ENCODE results near the gene ARPC1A. TPM values are rescaled to one million over a fixed set of nuclear protein-coding genes. Genes with fewer than 3 reads are reported as not detected.
"Not testable (repeated sequence)": the region's sequence is repeated elsewhere in the genome, so short reads cannot be mapped to it uniquely, and the experiment has no call there.

The ARPC1A gene
- total RNA-seq, result 110 TPM

- DNase-seq (ENCODE audit: low spot score), result peak; percentile 94
- ATAC-seq, result peak; percentile 98
- intact Hi-C loops (cut with DNase I), result no loop called here
These were observed at the start of gene ARPC1A for GRCh38 chr7:99325592-99326407. Gene ARPC1A, plus strand, starts transcription at chr7:99325898. Its CDS starts 7,456 bp downstream, at chr7:99333354.

DNA sequence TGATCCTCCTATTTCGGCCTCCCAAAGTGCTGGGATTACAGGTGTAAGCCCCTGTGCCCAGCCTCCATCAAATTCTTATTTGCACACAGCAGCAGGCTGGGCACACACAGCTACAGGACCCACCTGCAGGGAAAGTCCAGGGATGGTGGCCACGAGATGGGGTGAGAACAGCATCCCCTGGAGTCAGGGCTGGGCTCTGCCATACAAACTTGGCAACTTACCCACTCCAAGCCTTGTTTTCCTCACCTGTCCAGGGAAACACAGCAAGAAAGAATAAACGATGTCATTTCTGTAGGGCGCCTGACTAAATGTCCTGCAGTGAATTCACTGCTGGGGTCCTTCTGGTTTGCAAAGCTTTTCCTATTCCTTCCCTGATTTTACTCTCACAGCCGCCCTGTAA is 47.5 kb upstream of the ARPC1A start:
- DNase-seq (ENCODE audit: low spot score) (no peak), ATAC-seq (no peak)
- intact Hi-C loops (cut with DNase I), result no loop called here

DNA sequence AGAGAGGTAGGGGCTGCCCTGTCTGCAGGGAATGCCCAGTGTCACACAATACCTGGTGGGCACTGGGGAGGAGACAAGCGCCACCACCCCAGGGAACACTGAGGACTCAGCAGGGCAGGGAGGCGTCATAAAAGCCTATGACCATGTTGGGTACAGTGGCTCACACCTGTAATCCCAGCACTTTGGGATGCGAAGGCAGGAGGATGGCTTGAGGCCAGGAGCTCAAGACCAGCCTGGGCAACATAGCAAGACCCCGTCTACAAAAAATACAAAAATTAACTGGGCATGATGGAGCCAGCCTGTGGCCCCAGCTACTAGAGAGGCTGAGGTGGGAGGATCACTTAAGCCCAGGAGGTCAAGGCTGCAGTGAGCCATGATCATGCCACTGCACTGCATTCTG is 41.5 kb upstream of the ARPC1A start:
- ATAC-seq; intact Hi-C loops (cut with DNase I); DNase-seq (ENCODE audit: low spot score): not testable (repeated sequence)

- no peak for ATAC-seq
- intact Hi-C loops (cut with DNase I), result no loop called here
These were observed 37.7 kb upstream of the ARPC1A start for GRCh38 chr7:99287779-99288534.

DNA sequence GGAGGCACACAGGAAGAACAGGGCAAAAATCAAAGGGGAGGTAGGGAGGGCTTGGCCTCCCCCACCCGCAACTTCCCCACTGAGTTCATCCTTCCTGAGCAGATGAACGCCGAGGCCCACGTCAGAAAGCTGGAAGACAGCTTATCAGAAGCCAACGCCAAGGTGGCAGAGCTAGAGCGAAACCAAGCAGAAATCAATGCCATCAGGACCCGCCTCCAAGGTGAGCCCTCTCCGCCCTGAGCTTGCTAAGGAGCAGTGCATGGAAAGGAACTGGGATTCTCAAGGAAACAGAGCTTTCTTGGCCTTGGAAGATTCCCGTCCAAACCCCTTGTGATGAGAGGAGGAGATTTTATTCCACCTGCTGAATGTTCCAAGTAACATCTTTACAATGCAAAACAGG is 36.5 kb upstream of the ARPC1A start:
- intact Hi-C loops (cut with DNase I), result no loop called here
- ATAC-seq (no peak), DNase-seq (ENCODE audit: low spot score) (no peak)

More at GRCh38 chr7:99287779-99288534, 37.7 kb upstream of the ARPC1A start:
- DNase-seq (ENCODE audit: low spot score), result no peak

DNA sequence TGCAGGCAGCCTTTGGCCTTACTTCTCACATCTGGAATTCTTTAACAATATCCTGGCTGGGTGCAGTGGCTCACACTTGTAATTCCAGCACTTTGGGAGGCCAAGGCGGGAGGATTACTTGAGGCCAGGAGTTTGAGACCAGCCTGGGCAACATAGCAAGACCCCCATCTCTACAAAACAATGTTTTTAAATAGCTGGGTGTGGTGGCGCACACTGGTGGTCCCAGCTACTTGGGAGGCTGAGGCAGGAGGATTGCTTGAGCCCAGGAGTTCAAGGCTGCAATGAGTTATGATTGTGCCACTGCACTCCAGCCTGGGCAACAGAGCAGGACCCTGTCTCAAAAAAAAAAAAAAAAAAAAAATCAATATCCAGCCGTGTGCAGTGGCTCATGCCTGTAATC is 35.5 kb upstream of the ARPC1A start:
- DNase-seq (ENCODE audit: low spot score); ATAC-seq; intact Hi-C loops (cut with DNase I): not testable (repeated sequence)

- ATAC-seq (no peak), DNase-seq (ENCODE audit: low spot score) (no peak)
- intact Hi-C loops (cut with DNase I), result no loop called here
These were observed 34.6 kb upstream of the ARPC1A start for GRCh38 chr7:99290980-99291607.

DNA sequence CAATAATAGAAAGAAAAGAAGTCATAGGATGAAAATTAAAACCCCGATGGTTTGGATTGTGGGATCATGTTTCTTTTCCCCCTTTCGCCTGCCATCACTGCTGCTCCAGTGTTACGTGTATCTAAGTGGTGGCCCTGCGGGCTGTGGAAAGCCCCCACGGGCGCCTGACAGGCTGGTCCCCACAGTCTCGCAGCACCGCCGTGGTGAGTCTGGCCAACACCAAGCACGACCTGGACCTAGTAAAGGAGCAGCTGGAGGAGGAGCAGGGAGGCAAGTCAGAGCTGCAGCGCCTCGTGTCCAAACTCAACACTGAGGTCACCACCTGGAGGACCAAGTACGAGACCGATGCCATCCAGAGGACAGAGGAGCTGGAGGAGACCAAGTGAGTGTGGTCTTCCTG is 33.6 kb upstream of the ARPC1A start:
- ATAC-seq (no peak), DNase-seq (ENCODE audit: low spot score) (no peak)
- intact Hi-C loops (cut with DNase I), result no loop called here

GRCh38 chr7:99293167-99293566 is 32.5 kb upstream of the ARPC1A start:
- no peak for DNase-seq (ENCODE audit: low spot score)
- intact Hi-C loops (cut with DNase I), result no loop called here
- no peak for ATAC-seq

- DNase-seq (ENCODE audit: low spot score) (no peak), ATAC-seq (no peak)
- intact Hi-C loops (cut with DNase I), result no loop called here
These were observed 32.0 kb upstream of the ARPC1A start for GRCh38 chr7:99293650-99294049.

- intact Hi-C loops (cut with DNase I), result no loop called here
- ATAC-seq, result no peak
- no peak for DNase-seq (ENCODE audit: low spot score)
These were observed 29.2 kb upstream of the ARPC1A start for GRCh38 chr7:99296471-99296870.

- ATAC-seq, result no peak
- DNase-seq (ENCODE audit: low spot score), result no peak
- intact Hi-C loops (cut with DNase I), result loop anchor here (10.0 kb wide), 1 partner anchor 147 kb away; no protein-coding TSS in a partner anchor
These were observed 24.2 kb upstream of the ARPC1A start for GRCh38 chr7:99301496-99301895.

DNA sequence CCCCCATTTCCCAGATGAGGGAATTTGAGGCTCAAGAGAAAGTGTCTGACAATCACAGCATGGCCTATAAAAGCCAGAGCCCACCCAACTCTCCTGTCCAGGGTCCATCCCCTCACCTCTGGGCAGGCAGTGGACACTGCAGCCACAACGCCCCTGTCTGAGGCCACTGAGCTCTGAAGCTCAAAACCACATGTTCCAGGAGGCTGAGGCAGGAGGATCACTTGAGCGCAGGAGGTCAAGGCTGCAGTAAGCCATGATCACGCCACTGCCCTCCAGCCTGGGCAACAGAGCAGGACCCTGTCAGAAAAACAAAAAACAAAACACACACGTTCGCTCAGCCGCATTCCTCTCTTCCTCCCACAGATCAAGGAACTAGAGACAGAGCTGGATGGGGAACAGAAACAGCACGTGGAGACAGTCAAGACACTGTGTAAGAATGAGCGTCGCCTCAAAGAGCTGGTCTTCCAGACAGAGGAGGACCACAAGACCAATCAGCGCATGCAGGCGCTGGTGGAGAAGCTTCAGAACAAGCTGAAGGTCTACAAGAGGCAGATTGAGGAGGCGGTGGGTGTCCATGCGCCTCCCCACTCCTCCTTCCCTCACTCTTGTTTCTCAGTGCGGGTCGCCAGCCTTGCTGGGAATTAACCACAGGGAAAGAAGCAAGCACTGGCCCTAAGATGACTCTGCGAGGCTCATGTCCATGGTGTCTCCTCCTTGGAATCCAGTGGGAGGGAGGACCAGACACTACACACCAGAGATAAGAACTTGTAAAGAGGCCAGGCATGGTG is 20.0 kb upstream of the ARPC1A start:
- intact Hi-C loops (cut with DNase I), result loop anchor here (10.0 kb wide), 1 partner anchor 151 kb away; no protein-coding TSS in a partner anchor
- DNase-seq (ENCODE audit: low spot score), result no peak
- ATAC-seq, result no peak

DNA sequence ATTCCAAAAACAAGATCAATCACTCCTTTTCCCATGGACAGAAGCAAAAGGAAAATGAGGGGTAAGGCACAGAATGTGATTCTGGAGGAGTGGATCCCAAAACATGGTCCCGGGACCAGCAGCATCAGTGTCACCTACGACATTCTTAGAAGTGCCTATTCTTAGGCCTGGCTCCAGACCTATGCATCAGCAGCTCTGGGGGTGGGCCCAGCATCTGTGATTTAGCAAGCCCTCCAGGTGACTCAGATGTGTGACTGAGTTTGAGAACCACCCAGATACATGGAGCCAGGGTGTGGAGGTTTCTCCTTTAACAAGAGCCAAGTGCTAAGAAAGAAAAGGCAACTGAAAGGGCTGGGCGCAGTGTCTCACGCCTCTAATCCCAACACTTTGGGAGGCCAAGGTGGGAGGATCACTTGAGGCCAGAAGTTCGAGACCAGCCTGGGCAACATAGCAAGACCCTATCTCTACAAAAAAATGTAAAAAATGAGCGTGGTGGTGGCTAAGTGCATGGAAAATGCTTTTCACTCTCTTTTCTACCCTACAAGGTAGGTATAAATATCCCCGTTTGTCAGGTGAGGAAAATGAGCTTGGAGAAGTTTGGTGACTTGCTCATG is 17.1 kb upstream of the ARPC1A start:
- DNase-seq (ENCODE audit: low spot score) (no peak), ATAC-seq (no peak)
- intact Hi-C loops (cut with DNase I), result loop anchor here (10.0 kb wide), 1 partner anchor 154 kb away; no protein-coding TSS in a partner anchor

DNA sequence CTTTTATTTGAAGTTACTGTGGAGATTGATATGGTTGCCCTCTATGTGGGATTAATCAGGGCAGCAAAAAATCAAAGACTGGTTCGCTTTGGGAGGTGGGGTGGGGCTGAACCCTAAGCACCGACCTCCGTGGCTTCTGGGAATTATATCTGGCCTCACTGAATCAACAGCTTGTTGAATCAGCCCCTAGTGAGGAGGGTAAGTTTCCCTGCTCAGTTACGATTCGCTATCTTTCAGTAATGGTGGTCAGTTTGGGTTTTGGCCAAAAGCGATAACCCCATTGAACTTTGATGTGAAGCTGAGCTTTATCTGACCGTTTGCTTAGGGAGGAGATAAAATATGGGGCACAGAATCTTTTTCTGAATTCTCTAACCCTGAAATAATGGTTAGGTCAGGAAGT is 16.6 kb upstream of the ARPC1A start:
- no peak for ATAC-seq
- DNase-seq (ENCODE audit: low spot score), result no peak
- intact Hi-C loops (cut with DNase I), result loop anchor here (10.0 kb wide), 1 partner anchor 154 kb away; no protein-coding TSS in a partner anchor

GRCh38 chr7:99310004-99310403 is 15.7 kb upstream of the ARPC1A start:
- ATAC-seq (no peak), DNase-seq (ENCODE audit: low spot score) (no peak)
- intact Hi-C loops (cut with DNase I), result loop anchor here (5.0 kb wide), 1 partner anchor 268 kb away; no protein-coding TSS in a partner anchor

DNA sequence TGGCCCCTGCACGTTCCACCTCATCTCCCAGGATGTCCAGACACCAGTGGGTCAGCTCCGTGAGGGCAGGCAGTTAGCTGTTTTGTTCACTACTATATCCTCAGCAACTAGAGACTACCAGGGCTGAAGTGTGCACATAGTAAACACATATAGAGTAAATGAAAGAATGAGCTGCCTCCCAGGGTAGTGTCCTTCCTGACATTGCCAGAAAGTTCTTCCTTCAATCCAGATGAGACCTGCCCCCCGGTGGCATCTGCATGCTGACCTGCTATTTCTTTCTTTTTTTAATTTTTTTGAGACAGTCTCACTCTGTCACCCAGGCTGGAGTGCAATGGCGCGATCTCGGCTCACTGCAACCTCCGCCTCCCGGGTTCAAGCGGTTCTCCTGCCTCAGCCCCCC is 14.0 kb upstream of the ARPC1A start:
- ATAC-seq, result no peak
- intact Hi-C loops (cut with DNase I), result loop anchor here (5.0 kb wide), 1 partner anchor 269 kb away; no protein-coding TSS in a partner anchor
- DNase-seq (ENCODE audit: low spot score), result no peak
